GM18511 (cell line): ENCODE data around the gene CHST11.
"Not testable (repeated sequence)": the region's sequence is repeated elsewhere in the genome, so short reads cannot be mapped to it uniquely, and the experiment has no call there.

Experiments used
- ATAC-seq: cut with Tn5 transposase; IDR thresholded peaks from one replicate; pipeline ENCODE4 v1.9.1; 2021; ENCODE audit warnings: mild to moderate bottlenecking, moderate library complexity; ENCODE audit not compliant: unreplicated experiment

CHST11 gene

GRCh38 chr12:104727726-104728465 is 271.1 kb downstream of the CHST11 start:
- no peak for ATAC-seq

DNA sequence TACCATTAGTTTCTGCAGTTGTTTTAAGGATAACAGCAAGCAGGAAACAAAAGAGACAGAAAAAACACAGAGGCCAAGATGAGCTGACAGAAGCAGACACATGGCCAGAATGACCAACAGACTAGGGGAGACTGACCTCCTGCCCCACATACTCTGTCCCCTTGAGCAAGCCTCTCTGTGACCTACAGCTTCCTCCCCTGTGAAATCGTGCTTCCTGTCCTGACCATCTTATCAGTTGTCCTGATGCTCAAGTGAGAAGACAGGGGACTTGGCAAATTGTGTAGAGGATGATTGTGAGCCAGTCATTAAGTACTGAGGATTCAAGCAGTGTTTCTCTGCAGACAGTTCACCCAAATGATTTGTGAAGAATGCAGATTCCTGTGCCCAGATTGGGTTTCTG is 272.3 kb downstream of the CHST11 start:
- no peak for ATAC-seq

DNA sequence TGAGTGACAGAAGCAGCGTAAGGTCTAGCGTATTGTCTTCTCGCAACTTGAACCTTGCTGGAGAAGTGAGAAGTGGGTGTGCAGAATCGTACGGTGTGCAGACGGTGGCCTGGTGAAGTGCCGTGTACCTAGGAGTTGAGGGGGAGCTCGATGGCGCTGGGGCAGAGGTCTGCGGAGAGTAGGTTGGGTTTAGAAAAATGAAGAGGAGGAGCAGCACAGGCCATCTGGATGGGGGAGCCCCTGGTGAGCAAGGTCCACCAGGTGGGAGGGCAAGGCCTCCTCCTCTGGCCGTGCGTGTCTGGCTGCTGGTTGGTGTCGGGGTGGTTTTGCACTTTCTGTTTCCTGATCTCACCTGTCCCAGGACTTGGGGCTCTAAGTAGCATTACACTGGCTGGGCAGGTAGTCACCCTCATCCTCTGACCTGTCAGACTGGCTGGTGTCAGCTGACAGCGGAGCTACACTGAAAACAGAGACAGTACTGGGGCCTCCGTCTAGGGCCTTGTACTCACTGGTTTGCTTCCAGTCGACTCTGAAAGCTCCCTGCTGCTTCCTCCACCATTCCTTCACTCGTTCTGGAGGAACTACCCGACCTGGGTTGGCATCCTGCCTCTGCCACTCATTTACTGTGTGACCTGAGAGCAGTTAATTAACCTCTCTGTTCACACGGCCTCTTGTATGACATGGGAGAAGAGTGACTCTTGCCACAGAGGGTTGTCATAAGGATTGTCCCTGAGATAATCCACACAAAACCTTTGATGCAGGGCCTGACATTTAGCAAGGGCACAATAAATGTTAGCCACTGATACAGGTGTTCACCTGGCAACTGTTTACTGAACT is 273.1 kb downstream of the CHST11 start:
- ATAC-seq = no peak

DNA sequence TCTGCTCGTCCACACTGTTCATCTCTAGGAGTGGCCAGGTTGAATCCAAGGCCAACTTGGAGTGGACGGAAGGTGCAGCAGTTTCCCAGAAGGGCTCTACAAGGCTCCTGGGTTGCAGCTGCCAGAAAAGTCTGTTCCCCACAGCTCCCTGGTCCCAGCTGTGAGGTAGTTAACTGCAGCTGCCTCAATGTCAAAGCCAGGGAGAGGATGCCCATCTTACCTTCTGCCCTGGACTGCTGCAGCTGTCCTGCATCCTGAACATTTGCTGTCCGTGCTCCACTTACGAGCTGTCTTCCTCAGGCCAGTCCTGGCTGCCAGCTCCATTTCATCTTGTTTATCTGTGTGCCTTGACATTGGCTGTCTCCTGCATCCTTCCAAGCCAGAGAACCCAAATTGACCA is 274.0 kb downstream of the CHST11 start:
- ATAC-seq = no peak

- no peak for ATAC-seq
Measured at GRCh38 chr12:104733717-104734175, 277.0 kb downstream of the CHST11 start.

- no peak for ATAC-seq
Measured at GRCh38 chr12:104734541-104735095, 277.9 kb downstream of the CHST11 start.

- ATAC-seq = no peak
Measured at GRCh38 chr12:104735801-104736200, 279.1 kb downstream of the CHST11 start.

GRCh38 chr12:104736307-104736706 is 279.6 kb downstream of the CHST11 start:
- no peak for ATAC-seq

DNA sequence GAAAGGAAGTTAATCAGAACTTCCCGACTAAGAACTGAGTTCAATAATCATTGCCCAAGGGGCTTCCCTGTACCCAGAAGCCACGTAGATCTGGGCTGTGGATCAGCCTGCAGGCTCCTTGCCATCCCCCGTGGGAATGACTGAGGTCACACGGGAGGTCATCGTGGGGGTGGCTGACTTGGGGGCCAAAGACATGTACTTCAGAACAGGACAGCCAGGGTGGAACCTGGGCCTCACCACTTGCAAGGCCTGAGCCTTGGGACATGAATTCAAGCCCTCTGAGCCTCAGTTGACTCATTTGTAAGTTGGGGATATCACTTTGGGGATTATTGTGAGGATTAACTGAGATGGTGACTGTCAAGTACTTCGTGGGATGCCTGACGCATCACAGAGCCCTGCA is 280.4 kb downstream of the CHST11 start:
- ATAC-seq = no peak

GRCh38 chr12:104737791-104738301 is 281.1 kb downstream of the CHST11 start:
- ATAC-seq = no peak

DNA sequence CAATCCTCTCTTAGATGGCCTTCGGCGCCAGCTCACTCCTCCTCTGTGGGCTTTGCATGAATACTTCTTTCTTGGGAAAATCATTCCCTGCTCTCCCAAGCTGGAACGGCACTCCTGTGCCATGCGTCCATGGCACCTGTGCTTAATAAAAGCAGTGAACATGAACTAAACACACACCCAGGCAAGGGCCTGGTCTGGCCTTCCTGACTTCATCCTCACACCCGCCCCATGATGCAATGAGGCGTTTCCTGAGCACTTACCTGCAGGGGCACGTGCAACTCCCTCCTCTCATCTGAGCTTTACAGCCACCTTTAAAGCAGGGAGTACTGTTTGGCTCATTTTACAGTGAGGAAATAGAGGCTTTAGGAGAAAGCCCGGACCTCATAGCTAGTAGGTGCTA is 281.6 kb downstream of the CHST11 start:
- ATAC-seq = no peak

GRCh38 chr12:104738776-104739642 is 282.3 kb downstream of the CHST11 start:
- no peak for ATAC-seq

- ATAC-seq = peak; percentile 79
Measured at GRCh38 chr12:104740668-104741067, 283.9 kb downstream of the CHST11 start.

- peak; percentile 53 for ATAC-seq
Measured at GRCh38 chr12:104741077-104741476, 284.3 kb downstream of the CHST11 start.

- ATAC-seq = no peak
Measured at GRCh38 chr12:104741497-104742367, 285.0 kb downstream of the CHST11 start.

GRCh38 chr12:104742551-104743201 is 285.9 kb downstream of the CHST11 start:
- no peak for ATAC-seq

DNA sequence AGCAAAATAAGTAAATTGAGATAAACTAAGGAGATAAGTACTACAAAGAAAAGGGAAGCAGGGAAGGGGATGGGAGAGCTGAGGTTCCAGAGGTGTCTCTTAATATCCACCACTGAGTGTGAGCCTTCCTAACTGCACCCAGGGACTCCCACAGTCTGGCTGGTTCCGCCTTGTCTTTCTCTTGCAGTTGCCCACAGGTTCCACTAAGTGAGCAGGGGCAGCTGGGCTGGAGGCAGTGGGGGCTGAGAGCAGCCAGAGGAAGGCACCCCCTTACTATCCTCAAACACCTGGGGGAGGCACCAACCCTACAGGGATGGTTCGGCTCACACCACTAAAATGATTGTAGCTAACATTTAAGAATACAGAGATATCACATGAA is 286.4 kb downstream of the CHST11 start:
- no peak for ATAC-seq

DNA sequence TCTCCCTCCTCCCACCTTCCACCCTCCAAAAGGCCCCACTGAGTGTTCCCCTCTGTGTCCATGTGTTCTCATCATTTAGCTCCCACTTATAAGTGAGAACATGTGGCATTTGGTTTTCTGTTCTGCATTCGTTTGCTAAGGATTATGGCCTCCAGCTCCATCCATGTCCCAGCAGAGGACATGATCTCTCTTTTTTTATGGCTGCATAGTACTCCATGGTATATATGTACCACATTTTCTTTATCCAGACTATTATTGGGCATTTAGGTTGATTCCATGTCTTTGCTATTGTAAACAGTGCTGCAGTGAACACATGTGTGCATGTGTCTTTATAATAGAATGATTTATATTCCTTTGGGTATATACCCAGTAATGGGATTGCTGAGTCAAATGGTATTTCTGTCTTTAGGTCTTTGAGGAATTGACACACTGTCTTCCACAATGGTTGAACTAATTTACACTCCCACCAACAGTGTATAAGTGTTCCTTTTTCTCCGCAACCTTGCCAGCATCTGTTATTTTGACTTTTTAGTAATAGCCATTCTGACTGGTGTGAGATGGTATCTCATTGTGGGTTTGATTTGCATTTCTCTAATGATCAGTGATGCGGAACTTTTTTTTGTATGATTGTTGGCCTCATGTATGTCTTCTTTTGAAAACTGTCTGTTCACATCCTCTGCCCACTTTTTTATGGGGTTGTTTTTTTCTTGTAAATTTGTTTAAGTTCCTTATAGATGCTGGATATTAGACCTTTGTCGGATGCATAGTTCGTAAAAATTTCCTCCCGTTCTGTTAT is 287.2 kb downstream of the CHST11 start:
- ATAC-seq = not testable (repeated sequence)
